Neural progenitor cell (in vitro differentiated cells): Measurements from ENCODE around the gene BRINP2.

ENCODE experiments used
- CTCF ChIP-seq: fragments of 200-600 bp; sonication (generic); IDR thresholded peaks from 2 replicates; pipeline ENCODE4 v1.5.1; 2017; ENCODE audit warnings: antibody characterized with exemption, mild to moderate bottlenecking
- EZH2 ChIP-seq: fragments of 200-600 bp; sonication (generic); IDR thresholded peaks from 2 replicates; pipeline ENCODE4 v1.6.1; 2017; ENCODE audit warnings: antibody characterized with exemption, mild to moderate bottlenecking, moderate library complexity
- EZH2phosphoT487 ChIP-seq: fragments of 200-600 bp; sonication (generic); IDR thresholded peaks from 2 replicates; pipeline ENCODE4 v1.6.1; 2017; ENCODE audit warnings: antibody characterized with exemption

GRCh38 chr1:177137814-177138213 is 32.9 kb upstream of the BRINP2 start:
- TF ChIP-seq EZH2 (no peak), CTCF (peak; percentile 16), EZH2phosphoT487 (no peak)
